ENCODE measurements around the gene ANKRD28. TPM values are rescaled to one million over a fixed set of nuclear protein-coding genes. Genes with fewer than 3 reads are reported as not detected.

Gene ANKRD28
- total RNA-seq, 1 experiment from 2014 or later, result 82.6 TPM

DNA sequence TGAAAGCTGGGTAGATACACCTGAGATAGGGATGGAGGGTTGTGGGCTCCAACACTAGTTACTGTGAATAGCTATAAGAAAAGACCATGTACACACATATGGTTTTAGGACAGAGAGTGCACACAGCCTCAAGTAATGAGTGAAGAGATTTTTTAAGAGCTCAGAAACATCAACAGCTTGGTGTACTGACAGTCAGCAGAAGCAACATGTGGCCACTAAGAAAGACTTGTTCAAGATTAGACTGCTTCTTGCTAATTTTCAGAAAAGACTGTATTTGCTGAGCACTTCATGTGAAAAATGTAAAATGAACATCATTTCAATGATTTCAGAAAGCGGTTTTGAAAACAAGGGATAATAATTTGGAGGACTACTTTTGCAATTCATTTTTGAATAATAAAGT is 10.3 kb downstream of the ANKRD28 start:
- DNase-seq, result no peak
- H3K9me2 ChIP-seq (ENCODE audit: insufficient read depth), result no peaks in the 10 kb centered on the region
- peaks cover 5% of the 10 kb centered on the region; the same call in 1 of the 2 replicates for H3K9me3 ChIP-seq (ENCODE audit: insufficient read depth, low read depth)
- H3K4me2 ChIP-seq, result no peak overlapping the region
- ChIA-PET CTCF (no interaction called here), POLR2A (ENCODE audit: unreplicated experiment) (no interaction called here)
- H3K79me2 ChIP-seq (ENCODE audit: low read depth), result peaks cover 94% of the 10 kb centered on the region
- intact Hi-C loops (cut with micrococcal nuclease; ENCODE audit: unreplicated experiment), result no loop called here
- H3F3A ChIP-seq (ENCODE audit: insufficient read depth, low read depth), result no peaks in the 10 kb centered on the region
- no peak overlapping the region for H3K4me3 ChIP-seq
- peaks cover 41% of the 10 kb centered on the region for H3K36me3 ChIP-seq (ENCODE audit: low read depth)
- 0 out of 2 replicates have a peak, but pooled peaks cover 6% of the 10 kb centered on the region for H4K20me1 ChIP-seq (ENCODE audit: insufficient read depth)
- no peak overlapping the region for H3K27ac ChIP-seq
- no TSS peak for BruUV-seq (replicated peaks)
- H3K4me1 ChIP-seq (replicated peaks; ENCODE audit: insufficient read depth), result peaks cover 4% of the 10 kb centered on the region; the same call in 1 of the 2 replicates
- TF ChIP-seq, protein P1, sequence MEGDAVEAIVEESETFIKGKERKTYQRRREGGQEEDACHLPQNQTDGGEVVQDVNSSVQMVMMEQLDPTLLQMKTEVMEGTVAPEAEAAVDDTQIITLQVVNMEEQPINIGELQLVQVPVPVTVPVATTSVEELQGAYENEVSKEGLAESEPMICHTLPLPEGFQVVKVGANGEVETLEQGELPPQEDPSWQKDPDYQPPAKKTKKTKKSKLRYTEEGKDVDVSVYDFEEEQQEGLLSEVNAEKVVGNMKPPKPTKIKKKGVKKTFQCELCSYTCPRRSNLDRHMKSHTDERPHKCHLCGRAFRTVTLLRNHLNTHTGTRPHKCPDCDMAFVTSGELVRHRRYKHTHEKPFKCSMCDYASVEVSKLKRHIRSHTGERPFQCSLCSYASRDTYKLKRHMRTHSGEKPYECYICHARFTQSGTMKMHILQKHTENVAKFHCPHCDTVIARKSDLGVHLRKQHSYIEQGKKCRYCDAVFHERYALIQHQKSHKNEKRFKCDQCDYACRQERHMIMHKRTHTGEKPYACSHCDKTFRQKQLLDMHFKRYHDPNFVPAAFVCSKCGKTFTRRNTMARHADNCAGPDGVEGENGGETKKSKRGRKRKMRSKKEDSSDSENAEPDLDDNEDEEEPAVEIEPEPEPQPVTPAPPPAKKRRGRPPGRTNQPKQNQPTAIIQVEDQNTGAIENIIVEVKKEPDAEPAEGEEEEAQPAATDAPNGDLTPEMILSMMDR (conservative IDR thresholded peaks at IDR 0.05), result no peak
- no peak for TF ChIP-seq EZH2 (IDR thresholded peaks at IDR 0.05; ENCODE audit: low read depth)
- no peak overlapping the region for H2AFZ ChIP-seq
- H3K27me3 ChIP-seq (ENCODE audit: insufficient read depth, low read depth), result no peaks in the 10 kb centered on the region

DNA sequence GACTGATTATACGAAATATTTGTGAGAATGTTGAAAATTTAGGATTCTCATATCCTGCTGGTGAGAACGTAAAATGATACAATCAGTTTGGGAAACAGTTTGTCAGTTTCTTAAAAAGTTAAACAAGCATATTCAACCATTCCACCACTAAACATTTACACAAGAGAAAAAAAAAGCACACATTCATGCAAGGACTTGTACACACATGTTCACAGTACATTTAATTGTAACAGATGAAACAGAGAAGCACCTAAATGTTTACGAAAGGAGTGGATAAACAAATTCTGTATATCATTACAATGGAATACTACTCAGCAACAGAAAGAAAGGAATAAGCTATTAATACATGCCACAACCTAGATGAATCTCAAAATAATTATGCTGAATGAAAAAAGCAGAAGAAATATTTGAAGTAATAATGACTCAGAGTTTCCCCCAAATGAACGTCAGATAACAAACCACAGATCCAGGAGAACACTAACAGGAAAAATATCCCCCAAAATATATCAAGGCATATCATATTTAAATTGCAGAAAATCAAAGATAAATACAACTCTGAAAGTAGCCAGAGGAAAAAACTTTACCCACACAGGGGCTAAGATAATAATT is 14.3 kb downstream of the ANKRD28 start:
- no peaks in the 10 kb centered on the region for H3F3A ChIP-seq (ENCODE audit: insufficient read depth, low read depth)
- H3K36me3 ChIP-seq (ENCODE audit: low read depth), result peaks cover 23% of the 10 kb centered on the region; the same call in 1 of the 2 replicates
- intact Hi-C loops (cut with micrococcal nuclease; ENCODE audit: unreplicated experiment), result no loop called here
- H3K79me2 ChIP-seq (ENCODE audit: low read depth), result peaks cover 95% of the 10 kb centered on the region
- no peak overlapping the region for H2AFZ ChIP-seq
- H3K4me1 ChIP-seq (replicated peaks; ENCODE audit: insufficient read depth), result no peaks in the 10 kb centered on the region
- no peaks in the 10 kb centered on the region for H3K27me3 ChIP-seq (ENCODE audit: insufficient read depth, low read depth)
- no peak for TF ChIP-seq EZH2 (IDR thresholded peaks at IDR 0.05; ENCODE audit: low read depth)
- TF ChIP-seq, protein P1 (conservative IDR thresholded peaks at IDR 0.05), result no peak
- no peak for DNase-seq
- POLR2A ChIA-PET (ENCODE audit: unreplicated experiment), result interaction anchor here (0.6 kb wide), 1 partner anchor 19 kb away, joined by 3 read pairs; no protein-coding TSS in a partner anchor
- no peak overlapping the region for H3K4me2 ChIP-seq
- peak overlapping the region; percentile 18; the same call in 1 of the 2 replicates for H3K27ac ChIP-seq
- H3K4me3 ChIP-seq, result no peak overlapping the region
- no peaks in the 10 kb centered on the region for H3K9me3 ChIP-seq (ENCODE audit: insufficient read depth, low read depth)
- no peaks in the 10 kb centered on the region for H3K9me2 ChIP-seq (ENCODE audit: insufficient read depth)
- CTCF ChIA-PET, result no interaction called here
- 0 out of 2 replicates have a peak, but pooled peaks cover 6% of the 10 kb centered on the region for H4K20me1 ChIP-seq (ENCODE audit: insufficient read depth)
- BruUV-seq (replicated peaks), result no TSS peak

DNA sequence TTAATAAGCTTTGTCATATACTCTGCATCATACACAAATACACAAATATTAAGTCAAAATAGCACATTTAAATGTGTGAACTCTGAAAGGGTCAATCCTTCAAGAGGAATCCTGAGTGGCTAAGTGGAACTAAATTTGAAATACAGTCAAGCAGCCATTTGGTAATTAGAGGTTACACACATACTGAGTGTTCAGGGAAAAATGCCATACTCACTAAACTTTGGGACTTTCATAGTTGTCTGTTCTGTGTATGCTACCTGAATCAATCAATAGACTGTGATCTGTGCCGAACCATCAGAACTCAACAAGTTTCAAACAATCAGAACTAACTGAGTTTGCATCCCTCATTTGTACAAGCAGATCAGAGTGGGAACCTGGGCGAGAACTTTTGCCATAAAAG is 15.3 kb downstream of the ANKRD28 start:
- H2AFZ ChIP-seq, result no peak overlapping the region
- no peak overlapping the region for H3K4me3 ChIP-seq
- H3K9me3 ChIP-seq (ENCODE audit: insufficient read depth, low read depth), result no peaks in the 10 kb centered on the region
- peaks cover 15% of the 10 kb centered on the region; the same call in 1 of the 2 replicates for H3K36me3 ChIP-seq (ENCODE audit: low read depth)
- peaks cover 88% of the 10 kb centered on the region for H3K79me2 ChIP-seq (ENCODE audit: low read depth)
- H3K4me1 ChIP-seq (replicated peaks; ENCODE audit: insufficient read depth), result no peaks in the 10 kb centered on the region
- no TSS peak for BruUV-seq (replicated peaks)
- H3K4me2 ChIP-seq, result no peak overlapping the region
- intact Hi-C loops (cut with micrococcal nuclease; ENCODE audit: unreplicated experiment), result no loop called here
- POLR2A ChIA-PET (ENCODE audit: unreplicated experiment), result no interaction called here
- no peak for DNase-seq
- CTCF ChIA-PET, result interaction anchor here (0.6 kb wide), 1 partner anchor 14 kb away, joined by 10 read pairs; no protein-coding TSS in a partner anchor
- H4K20me1 ChIP-seq (ENCODE audit: insufficient read depth), result 0 out of 2 replicates have a peak, but pooled peaks cover 6% of the 10 kb centered on the region
- no peak for TF ChIP-seq EZH2 (IDR thresholded peaks at IDR 0.05; ENCODE audit: low read depth)
- TF ChIP-seq, protein P1 (conservative IDR thresholded peaks at IDR 0.05), result no peak
- no peak overlapping the region for H3K27ac ChIP-seq
- H3K9me2 ChIP-seq (ENCODE audit: insufficient read depth), result no peaks in the 10 kb centered on the region
- H3F3A ChIP-seq (ENCODE audit: insufficient read depth, low read depth), result no peaks in the 10 kb centered on the region
- no peaks in the 10 kb centered on the region for H3K27me3 ChIP-seq (ENCODE audit: insufficient read depth, low read depth)
